ENCODE results near the gene STIMATE.

Gene STIMATE

DNA sequence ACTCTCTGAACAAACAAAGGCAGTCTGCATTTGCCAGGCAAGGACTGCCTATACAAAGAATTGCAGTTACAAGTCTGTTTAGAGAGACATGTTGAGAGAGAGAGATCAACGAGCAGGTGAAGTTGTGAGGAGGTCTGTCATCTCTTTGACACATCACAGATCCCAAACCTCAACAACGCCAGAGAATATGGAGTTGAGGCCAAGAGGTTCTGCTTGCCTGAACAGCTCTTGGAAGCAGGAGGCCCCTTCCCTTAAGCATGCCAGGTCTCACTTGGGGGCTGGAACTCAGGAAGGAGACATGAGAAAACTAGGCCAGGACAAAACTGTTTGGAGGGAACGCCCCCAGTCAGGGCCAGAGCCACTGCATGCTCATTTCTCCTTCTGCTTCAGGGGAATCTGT, 40.2 kb downstream of the STIMATE start:
- no peak for DNase-seq (ENCODE audit: low spot score)
- TF ChIP-seq, protein P1, sequence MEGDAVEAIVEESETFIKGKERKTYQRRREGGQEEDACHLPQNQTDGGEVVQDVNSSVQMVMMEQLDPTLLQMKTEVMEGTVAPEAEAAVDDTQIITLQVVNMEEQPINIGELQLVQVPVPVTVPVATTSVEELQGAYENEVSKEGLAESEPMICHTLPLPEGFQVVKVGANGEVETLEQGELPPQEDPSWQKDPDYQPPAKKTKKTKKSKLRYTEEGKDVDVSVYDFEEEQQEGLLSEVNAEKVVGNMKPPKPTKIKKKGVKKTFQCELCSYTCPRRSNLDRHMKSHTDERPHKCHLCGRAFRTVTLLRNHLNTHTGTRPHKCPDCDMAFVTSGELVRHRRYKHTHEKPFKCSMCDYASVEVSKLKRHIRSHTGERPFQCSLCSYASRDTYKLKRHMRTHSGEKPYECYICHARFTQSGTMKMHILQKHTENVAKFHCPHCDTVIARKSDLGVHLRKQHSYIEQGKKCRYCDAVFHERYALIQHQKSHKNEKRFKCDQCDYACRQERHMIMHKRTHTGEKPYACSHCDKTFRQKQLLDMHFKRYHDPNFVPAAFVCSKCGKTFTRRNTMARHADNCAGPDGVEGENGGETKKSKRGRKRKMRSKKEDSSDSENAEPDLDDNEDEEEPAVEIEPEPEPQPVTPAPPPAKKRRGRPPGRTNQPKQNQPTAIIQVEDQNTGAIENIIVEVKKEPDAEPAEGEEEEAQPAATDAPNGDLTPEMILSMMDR (IDR thresholded peaks at IDR 0.05; ENCODE audit: extremely low read depth, missing control alignments), result no peak

DNA sequence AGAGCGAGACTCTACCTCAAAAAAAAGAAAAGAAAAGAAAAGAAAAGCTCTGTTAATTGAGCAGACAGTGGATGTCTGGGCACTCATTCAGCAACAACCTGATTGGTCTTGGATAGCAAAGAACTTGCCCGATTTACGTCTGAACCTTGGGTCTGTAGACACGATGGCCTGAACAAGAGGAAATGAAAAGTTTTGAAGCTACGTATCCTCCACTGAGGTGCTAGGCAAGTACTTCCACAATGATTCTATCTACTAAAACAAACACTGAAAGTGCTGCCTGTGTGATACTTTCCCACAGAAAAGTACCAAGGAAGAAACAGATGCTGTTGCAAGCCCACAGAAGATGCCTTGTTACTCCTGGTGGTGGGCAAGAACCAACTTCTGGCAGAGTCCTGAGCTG, 40.7 kb downstream of the STIMATE start:
- DNase-seq (ENCODE audit: low spot score), result no peak
- TF ChIP-seq, protein P1 (IDR thresholded peaks at IDR 0.05; ENCODE audit: extremely low read depth, missing control alignments), result no peak

DNA sequence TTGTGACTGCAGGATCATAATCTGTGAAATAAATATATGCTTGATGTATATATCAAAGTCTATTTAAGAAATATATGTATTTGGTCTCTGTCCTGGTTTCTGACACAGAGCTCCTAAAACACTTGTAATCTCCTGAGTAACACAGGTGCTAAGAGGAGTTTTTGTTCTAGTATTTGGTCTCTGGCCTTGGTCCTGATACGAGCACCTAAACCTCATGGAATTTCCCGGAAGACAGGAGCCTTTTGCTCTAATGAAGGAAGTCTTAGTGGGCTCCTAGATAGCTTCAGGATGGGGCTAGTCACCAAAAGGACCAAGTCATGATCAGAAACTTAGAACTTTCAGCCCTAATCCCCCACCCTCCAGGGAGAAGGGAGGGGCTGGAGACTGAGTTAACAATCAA, 43.3 kb downstream of the STIMATE start:
- TF ChIP-seq, protein P1 (IDR thresholded peaks at IDR 0.05; ENCODE audit: extremely low read depth, missing control alignments), result no peak
- DNase-seq (ENCODE audit: low spot score), result no peak

DNA sequence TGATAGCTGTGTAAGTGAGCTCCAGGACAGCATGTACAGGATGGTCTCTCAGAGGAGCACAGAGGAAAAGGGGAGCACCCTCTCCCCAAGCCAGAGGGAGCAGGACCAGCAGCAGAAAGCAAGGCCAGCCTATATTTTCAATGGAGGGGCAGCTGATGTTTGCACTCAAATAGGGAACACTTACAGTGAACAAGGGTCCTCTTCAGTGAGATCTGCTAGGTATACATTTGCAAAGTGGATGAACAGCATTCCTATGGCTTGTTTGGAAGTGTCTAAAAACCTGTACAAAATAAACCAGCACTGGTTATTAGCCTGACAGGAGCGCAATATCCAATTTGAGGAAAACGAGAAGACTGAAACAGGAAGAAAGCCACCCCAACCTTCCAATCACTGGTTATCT, 44.9 kb downstream of the STIMATE start:
- TF ChIP-seq, protein P1 (IDR thresholded peaks at IDR 0.05; ENCODE audit: extremely low read depth, missing control alignments), result no peak

DNA sequence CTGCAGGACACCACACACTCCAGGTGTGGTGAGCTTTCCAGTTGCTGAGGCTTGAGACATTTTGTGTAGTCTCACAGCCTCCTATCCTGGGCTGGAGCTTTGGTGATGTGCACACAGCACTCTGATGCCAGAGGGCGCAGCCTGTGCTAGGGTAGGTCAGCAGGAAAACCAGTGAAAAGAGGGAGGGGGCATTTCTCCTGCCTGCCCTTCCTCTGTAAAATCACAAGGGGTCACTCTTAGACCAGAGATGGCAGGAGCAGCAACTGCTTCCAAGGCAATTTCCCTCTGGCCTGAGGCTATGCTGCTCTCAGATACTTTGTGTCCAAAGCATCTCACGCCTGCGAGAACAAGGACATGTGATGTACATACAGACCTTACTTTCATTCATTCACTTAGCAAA, 46.0 kb downstream of the STIMATE start:
- DNase-seq (ENCODE audit: low spot score), result peak; percentile 68
- TF ChIP-seq, protein P1 (IDR thresholded peaks at IDR 0.05; ENCODE audit: extremely low read depth, missing control alignments), result peak; percentile 60

More for the DNA sequence above, 44.9 kb downstream of the STIMATE start:
- DNase-seq (ENCODE audit: low spot score), result no peak

DNA sequence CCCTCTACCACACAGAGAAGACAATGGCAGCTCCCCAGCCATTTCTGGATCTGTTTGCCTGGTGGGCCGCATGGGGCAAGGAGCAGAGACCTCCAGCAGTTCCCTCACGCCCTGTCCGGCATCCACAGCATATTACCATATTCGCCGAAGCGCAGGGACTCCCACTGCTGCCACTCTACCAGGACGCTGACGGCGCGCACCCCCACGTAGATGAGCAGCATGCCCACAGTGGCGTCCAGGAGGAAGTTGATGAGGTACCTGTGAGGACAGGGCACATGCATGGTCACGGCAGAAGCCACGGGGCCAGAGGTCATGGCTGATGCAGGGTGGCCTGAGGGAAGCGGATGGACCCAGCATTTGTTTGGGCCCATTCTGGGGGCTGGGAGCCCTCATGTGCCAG, 47.7 kb downstream of the STIMATE start:
- DNase-seq (ENCODE audit: low spot score), result no peak
- TF ChIP-seq, protein P1 (IDR thresholded peaks at IDR 0.05; ENCODE audit: extremely low read depth, missing control alignments), result no peak

DNA sequence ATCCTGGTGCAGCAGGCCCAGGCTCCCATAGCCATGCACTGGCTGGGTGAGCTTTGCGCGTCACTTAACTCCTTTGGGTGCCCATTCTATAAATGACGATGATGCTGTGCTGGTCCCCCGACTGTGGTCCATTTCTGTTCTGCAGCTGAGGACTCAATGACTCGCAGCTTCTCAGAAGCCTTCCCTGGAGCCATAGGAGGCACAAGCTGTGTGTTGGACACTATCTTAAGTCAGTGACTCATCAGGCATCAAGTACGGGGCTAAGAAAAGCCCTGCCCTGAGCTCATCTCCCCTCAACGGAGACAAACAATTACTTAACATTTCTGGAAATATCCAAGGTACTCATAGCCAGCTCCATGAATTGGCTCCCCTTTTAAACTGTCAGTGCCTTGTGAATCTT, 48.7 kb downstream of the STIMATE start:
- DNase-seq (ENCODE audit: low spot score), result no peak
- TF ChIP-seq, protein P1 (IDR thresholded peaks at IDR 0.05; ENCODE audit: extremely low read depth, missing control alignments), result no peak

All from GM20000 (cell line).